GM12874 (cell line): ENCODE data around the gene C8B.

Source experiments
- TF ChIP-seq, protein P1 (sequence below): IDR thresholded peaks from 2 replicates; pipeline ENCODE4 v1.5.1; 2011; ENCODE audit warnings: low read depth, mild to moderate bottlenecking, control low read depth, low read length, moderate library complexity; ENCODE audit not compliant: insufficient read depth

The C8B gene

DNA sequence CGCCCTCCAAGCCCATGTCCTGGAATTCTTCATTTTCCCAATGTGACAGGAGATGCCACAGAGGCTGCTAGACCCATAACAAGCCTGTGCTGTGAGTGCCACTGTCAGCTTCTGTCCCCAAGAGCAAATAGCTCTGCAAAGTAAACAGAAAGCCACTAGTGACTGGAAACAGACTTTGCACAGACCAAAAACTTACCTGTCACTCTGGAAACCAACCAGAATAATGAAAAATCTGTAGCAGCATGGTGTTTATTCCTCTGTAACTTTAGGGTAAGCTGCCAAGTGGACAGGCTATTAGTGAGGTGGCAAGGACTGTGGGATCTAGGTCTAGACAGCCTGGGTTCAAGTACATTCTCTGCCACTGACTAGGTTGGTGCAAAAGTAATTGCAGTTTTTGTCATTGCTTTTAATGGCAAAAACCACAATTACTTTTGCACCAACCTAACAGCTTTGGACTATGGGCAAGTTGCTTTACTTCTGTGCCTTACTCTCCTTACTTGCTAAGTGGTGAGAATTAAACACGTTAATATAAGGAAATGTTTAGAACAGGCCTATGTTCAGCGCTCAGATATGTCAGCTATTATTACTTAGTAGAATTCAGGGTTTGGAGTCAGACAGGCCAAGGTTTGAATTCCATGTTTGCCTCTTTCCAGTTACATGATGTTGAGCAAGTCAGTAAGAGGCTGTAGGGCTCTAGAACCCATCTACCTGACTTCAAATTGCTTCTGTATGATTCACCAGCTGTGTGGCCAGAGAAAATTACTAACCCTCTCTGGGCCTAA, at the start of gene C8B:
C8B (minus strand) TSS at position 100 of the 782 bp plus-strand sequence; CDS start at position 33, 67 bp downstream.
- TF ChIP-seq, protein P1, sequence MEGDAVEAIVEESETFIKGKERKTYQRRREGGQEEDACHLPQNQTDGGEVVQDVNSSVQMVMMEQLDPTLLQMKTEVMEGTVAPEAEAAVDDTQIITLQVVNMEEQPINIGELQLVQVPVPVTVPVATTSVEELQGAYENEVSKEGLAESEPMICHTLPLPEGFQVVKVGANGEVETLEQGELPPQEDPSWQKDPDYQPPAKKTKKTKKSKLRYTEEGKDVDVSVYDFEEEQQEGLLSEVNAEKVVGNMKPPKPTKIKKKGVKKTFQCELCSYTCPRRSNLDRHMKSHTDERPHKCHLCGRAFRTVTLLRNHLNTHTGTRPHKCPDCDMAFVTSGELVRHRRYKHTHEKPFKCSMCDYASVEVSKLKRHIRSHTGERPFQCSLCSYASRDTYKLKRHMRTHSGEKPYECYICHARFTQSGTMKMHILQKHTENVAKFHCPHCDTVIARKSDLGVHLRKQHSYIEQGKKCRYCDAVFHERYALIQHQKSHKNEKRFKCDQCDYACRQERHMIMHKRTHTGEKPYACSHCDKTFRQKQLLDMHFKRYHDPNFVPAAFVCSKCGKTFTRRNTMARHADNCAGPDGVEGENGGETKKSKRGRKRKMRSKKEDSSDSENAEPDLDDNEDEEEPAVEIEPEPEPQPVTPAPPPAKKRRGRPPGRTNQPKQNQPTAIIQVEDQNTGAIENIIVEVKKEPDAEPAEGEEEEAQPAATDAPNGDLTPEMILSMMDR: no peak

DNA sequence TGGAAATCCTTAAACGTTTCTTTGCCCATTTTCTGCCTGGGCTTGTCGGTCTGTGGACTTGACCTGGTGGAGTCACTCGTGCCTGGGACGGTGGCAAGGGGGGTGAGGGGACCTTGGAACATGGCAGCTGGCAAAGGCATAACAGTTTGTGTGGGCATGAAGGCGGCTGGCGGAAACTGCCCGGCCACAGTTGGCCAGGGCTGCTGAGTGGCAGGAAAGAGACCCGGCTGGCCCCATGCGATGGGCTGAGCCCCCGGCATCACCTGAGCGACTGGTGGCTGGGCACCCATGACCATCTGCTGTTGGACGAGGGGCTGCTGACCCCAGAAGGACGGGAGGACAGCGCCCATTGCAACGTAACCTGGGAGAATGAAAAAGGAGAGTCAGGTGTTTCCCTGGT, 49.3 kb upstream of the C8B start:
- TF ChIP-seq, protein P1: no peak

DNA sequence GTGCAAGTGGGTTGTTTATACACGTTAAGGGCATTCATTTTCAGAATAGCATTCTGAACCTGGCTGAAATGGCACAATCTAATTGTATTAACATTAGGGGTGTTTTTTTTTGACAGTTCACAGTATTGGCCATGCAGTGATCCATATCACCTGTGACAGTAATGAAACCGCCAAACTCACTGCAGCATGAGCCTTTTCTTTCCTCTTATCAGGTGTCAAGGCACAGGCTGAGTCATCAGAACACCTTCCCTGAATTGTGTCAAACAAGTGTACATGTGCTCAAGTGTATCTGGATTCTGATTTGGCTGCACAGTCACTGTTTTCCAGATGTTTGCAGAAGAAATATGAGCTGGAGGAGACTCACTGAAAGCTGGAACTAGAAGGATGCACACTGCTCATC, 47.7 kb upstream of the C8B start:
- TF ChIP-seq, protein P1: no peak

DNA sequence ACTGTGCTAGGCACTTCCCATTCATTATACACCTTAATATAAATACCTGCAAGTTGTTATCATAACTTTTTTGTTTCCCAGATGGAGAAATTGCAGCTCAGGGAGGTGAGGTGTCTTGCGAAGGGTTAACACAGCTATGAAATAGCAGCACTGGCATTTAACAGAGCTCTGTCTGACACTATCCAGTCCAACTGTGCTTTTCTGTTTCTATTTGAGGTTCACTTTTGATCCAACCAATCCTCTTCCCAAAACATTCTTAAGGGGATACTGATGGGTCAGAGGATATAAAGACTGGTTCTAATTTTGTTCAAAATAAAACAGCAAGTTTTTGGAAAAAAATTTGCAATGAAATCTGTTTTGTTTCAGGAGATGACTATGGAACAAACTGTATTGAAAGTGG, 46.5 kb upstream of the C8B start:
- TF ChIP-seq, protein P1: no peak

DNA sequence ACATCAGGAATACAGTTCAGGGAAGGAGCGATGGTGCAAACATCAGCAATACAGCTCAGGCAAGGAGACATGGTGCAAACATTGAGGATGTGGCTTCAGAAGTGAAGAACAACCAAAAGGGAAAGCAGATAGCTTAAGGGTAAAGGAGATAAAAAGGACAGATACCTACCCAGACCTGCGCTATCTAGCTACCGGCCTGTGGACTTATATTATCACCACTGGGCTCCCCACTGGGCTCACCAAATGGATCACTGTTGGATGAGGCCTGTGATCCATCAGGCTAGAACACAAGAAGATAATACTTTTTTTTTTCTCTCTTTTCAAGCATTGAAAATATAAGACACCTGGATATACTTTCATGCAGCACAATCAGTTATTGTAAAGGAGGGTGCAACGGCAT, 44.7 kb upstream of the C8B start:
- TF ChIP-seq, protein P1: no peak

DNA sequence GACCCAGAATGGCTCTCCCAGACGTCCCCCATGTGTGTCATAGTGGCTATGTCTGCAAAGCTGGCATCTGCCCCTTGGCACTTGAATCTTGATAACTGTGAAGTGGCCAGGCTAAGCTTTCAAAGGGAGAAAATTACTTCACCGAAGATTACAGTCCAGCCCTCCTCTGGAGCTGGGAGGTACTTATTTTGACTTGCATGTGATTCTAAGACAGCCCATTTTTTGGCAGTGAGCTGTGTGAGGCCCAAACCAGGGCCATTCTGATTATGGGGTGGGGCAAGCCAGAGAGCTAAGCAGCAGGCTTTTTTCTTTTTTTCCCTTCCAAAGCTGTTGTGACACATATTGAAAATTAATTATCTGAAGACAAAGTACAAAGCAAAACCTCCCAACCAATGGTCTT, 42.1 kb upstream of the C8B start:
- TF ChIP-seq, protein P1: no peak

DNA sequence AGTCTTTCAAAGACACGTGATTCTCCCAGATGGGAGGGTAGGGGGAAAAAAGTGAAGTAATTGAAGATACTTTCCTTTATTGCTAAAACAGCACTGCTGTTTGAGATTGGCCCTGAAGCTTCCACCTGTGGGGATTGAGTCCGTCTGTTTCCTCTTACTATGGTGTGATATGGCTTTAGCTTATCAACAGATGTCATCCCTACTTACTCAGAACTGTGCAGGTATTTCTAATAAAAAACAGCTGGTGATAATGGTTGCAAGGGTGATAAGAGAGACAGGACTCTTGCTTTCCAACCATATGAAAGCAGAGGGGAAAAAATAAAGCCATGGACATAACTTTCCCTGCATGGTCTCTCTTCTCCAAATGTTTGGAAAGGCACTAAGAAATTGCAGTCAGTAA, 41.7 kb upstream of the C8B start:
- TF ChIP-seq, protein P1: no peak
